ENCODE results near the gene RPS6KB2.
"Not testable (repeated sequence)": the region's sequence is repeated elsewhere in the genome, so short reads cannot be mapped to it uniquely, and the experiment has no call there.

Gene RPS6KB2

DNA sequence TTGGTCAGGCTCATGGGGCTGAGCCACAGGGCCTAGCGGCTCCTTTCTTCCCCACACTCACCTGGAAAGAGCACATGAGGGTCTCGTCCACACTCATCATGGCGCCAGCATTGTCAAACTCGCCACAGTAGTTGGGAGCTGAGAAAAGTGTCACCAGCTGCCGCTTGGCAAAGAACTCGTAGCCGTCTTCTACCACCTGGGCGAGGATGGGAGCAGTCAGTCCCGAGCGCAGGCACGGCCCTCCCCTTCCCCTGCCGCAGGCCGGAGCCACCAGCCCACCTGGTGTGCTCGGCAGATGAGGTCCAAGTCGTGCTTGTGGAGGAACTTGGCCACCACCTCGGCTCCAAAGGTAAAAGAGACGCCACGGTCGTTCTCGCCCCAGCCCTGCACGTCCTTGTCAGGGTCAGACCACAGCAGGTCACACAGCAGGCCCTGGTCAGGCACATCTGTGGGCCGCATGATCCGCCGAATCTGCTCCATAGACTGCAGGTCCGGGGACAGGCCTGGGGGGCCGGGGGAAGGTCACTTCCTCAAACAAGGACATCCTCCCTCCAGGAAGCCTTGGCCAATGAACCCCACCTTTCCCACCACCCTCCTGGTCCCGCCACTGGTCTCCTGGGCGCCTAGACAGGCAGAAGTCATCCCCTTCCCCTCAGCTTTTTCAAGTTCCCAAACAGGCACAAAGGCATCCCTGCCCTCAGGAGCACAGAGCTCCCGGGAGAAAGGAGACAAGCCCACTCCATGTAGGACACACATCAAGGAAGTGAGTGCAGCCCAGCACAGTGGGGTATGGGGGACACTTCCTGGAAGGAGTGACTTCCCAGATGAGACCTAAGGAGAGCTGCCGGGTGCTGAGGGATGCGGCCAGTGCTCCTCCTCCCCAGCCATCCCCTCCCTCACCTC, 29.4 kb upstream of the RPS6KB2 start:
- no peak for DNase-seq
- peaks cover 21 to 53% (median 43%) of the 10 kb centered on the region in 3 donors for H3K36me3 ChIP-seq
- H3K27me3 ChIP-seq = peaks cover 0 to 3% of the 10 kb centered on the region in 2 donors
- H3K4me3 ChIP-seq = no peak overlapping the region
- intact Hi-C loops (cut with DNase I; ENCODE audit: low total_unique reads) = no loop called here
- TF ChIP-seq CTCF (IDR thresholded peaks at IDR 0.05) = no peak
- peaks cover 0 to 31% (median 25%) of the 10 kb centered on the region in 4 donors for H3K4me1 ChIP-seq
- H3K27ac ChIP-seq = no peak overlapping the region
- no peaks in the 10 kb centered on the region for H3K9me3 ChIP-seq

- no peak for TF ChIP-seq CTCF (IDR thresholded peaks at IDR 0.05)
- Histone ChIP-seq H3K27ac (peak overlapping the region; percentile 91 to 95), H3K4me3 (peak overlapping the region; percentile 89), H3K27me3 (peaks cover 0 to 17% of the 10 kb centered on the region in 2 donors), H3K4me1 (peaks cover 0 to 31% (median 25%) of the 10 kb centered on the region in 4 donors), H3K36me3 (peaks cover 21 to 44% (median 43%) of the 10 kb centered on the region in 3 donors), H3K9me3 (no peaks in the 10 kb centered on the region)
- DNase-seq = no peak
- intact Hi-C loops (cut with DNase I; ENCODE audit: low total_unique reads) = loop anchor here (5.0 kb wide), 1 partner anchor 67 kb away; the partner anchor contains the start of gene TMEM134
Observed at GRCh38 chr11:67400251-67400941, 27.9 kb upstream of the RPS6KB2 start.

DNA sequence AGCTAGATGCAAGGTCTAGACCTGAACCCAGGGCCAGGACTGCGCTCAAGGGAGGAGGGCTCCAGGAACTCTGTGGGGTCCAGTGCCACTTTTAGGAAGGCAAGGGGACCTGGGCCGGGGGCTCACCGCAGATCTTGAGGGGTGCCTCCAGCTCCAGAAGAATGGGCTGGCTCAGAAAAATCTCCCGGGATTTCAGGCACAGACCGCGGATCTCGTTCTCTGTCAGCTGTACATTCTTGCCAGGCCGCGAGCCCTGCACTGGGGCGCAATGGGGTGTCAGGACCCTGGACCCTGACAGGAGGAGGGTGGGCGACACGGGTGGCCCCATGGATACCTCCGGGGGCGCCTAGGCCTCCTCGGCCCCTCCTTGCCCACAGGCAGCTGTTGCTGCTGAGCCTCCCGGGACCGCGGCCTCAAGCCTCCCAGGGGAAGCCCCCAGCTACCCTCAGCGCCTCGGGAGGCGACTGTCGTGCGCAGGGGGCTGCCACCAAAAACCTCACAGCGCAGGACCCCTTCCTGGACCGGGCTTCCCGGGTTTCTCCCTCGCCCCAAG, 27.3 kb upstream of the RPS6KB2 start:
- H3K4me3 ChIP-seq = peak overlapping the region; percentile 89
- H3K27me3 ChIP-seq = peaks cover 0 to 23% of the 10 kb centered on the region in 2 donors
- peaks cover 21 to 39% (median 38%) of the 10 kb centered on the region in 3 donors for H3K36me3 ChIP-seq
- peak overlapping the region; percentile 91 to 95 for H3K27ac ChIP-seq
- H3K9me3 ChIP-seq = no peaks in the 10 kb centered on the region
- TF ChIP-seq CTCF (IDR thresholded peaks at IDR 0.05) = no peak
- intact Hi-C loops (cut with DNase I; ENCODE audit: low total_unique reads) = loop anchor here (5.0 kb wide), 1 partner anchor 66 kb away; the partner anchor contains the start of gene TMEM134
- H3K4me1 ChIP-seq = peaks cover 0 to 31% (median 25%) of the 10 kb centered on the region in 4 donors
- DNase-seq = no peak

- peak; percentile 82 to 95 for DNase-seq
- Histone ChIP-seq H3K9me3 (no peaks in the 10 kb centered on the region), H3K27ac (peak within 1 kb of the TSS; percentile 91 to 95), H3K4me3 (peak within 1 kb of the TSS; percentile 89), H3K27me3 (peaks cover 0 to 29% of the 10 kb centered on the region in 2 donors), H3K4me1 (peaks cover 0 to 31% (median 25%) of the 10 kb centered on the region in 4 donors), H3K36me3 (peaks cover 21 to 34% (median 33%) of the 10 kb centered on the region in 3 donors)
- intact Hi-C loops (cut with DNase I; ENCODE audit: low total_unique reads) = loop anchor here (2.0 to 5.0 kb wide), 2 partner anchors 66 to 101 kb away; partner anchors contain the start of gene TMEM134
- TF ChIP-seq CTCF (IDR thresholded peaks at IDR 0.05) = peak; percentile 43 to 44
Observed at GRCh38 chr11:67401495-67402191, 26.7 kb upstream of the RPS6KB2 start, which contains the start of gene PPP1CA. Gene PPP1CA (minus strand): TSS chr11:67401858. CDS start chr11:67401782, 76 bp downstream.

DNA sequence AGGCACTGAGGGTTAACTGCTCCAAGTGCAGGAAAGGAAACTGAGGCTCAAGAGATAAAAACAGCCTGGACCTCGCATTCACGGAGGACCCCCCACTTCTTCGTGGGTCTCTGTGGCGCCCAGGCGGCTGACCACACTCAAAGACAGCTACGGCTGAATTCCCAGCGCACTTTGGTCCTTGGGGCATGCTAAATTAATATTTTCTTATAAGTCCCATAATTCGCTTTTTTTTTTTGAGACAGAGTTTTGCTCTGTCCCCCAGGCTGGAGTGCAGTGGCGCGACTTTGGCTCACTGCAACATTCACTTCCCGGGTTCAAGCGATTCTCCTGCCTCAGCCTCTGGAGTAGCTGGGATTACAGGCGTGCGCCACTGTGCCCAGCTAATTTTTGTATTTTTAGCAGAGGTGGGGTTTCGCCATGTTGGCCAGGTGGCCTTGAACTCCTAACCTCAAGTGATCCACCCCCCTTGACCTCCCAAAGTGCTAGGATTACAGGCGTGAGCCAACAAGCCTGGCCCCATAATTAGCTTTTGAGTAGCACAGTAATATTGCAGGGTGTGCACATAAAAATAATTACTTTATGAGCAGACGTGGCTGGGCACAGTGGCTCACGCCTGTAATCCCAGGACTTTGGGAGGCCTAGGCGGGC, 26.0 kb upstream of the RPS6KB2 start:
- Histone ChIP-seq H3K27ac (peak overlapping the region; percentile 91 to 95), H3K4me3 (peak overlapping the region; percentile 89), H3K36me3 (peaks cover 21 to 29% (median 27%) of the 10 kb centered on the region in 3 donors), H3K27me3 (peaks cover 0 to 36% of the 10 kb centered on the region in 2 donors), H3K4me1 (peaks cover 0 to 31% (median 25%) of the 10 kb centered on the region in 4 donors)
- DNase-seq, H3K9me3 ChIP-seq: not testable (repeated sequence)
- intact Hi-C loops (cut with DNase I; ENCODE audit: low total_unique reads) = loop anchor here (2.0 to 5.0 kb wide), 2 partner anchors 65 to 100 kb away; partner anchors contain the start of gene TMEM134

DNA sequence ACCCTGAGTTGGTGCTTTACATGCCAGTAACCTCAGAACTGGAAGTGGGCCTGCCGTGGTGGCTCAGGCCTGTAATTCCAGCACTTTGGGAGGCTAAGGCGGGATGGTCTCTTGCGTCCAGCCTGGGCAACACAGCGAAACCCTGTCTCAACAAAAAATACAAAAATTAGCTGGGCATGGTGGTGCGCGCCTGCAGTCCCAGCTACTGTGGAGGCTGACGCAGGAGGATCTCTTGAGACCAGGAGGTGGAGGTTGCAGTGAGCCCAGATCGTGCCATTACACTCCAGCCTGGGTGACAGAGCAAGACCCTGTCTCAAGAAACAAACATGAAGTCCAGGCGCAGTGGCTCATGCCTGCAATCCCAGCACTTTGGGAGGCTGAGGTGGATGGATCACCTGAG, 25.2 kb upstream of the RPS6KB2 start:
- intact Hi-C loops (cut with DNase I; ENCODE audit: low total_unique reads) = loop anchor here (2.0 to 5.0 kb wide), 2 partner anchors 64 to 100 kb away; partner anchors contain the start of gene TMEM134
- not testable (repeated sequence) for H3K27ac ChIP-seq, H3K4me3 ChIP-seq, DNase-seq, H3K9me3 ChIP-seq
- H3K36me3 ChIP-seq = peaks cover 14 to 21% (median 19%) of the 10 kb centered on the region in 3 donors
- peaks cover 0 to 44% of the 10 kb centered on the region in 2 donors for H3K27me3 ChIP-seq
- H3K4me1 ChIP-seq = peaks cover 0 to 26% (median 25%) of the 10 kb centered on the region in 4 donors
